GM12891 (cell line): ENCODE measurements around the gene MICAL3.

Experiments
- POLR2A ChIP-seq: IDR thresholded peaks from 2 replicates; pipeline ENCODE4 v1.6.1; 2011; ENCODE audit warnings: low read depth, low read length, control low read depth
- POLR2AphosphoS5 ChIP-seq: IDR thresholded peaks from 2 replicates; pipeline ENCODE4 v1.6.1; 2011; ENCODE audit warnings: low read depth, low read length, control low read depth
- POU2F2 ChIP-seq: IDR thresholded peaks from 2 replicates; pipeline ENCODE4 v1.6.1; 2011; ENCODE audit warnings: low read depth, mild to moderate bottlenecking, control low read depth, low read length, moderate library complexity
- SPI1 ChIP-seq: IDR thresholded peaks from 2 replicates; pipeline ENCODE4 v1.6.1; 2011; ENCODE audit warnings: low read depth, low read length, control low read depth

- TF ChIP-seq POLR2A (no peak), POLR2AphosphoS5 (no peak), SPI1 (no peak), POU2F2 (no peak)
These were observed 109.2 kb downstream of the MICAL3 start for GRCh38 chr22:17915188-17915587.
